GM23338 (cell line): ENCODE results near the gene SAMD10. TPM values are rescaled to one million over a fixed set of nuclear protein-coding genes. Genes with fewer than 3 reads are reported as not detected.

Source experiments
- ATAC-seq: fragments of 200-7000 bp; cut with Tn5 transposase; 3 replicates; pipeline ENCODE4 v1.9.1; 2020
- DNase-seq: peaks from one replicate; pipeline ENCODE4 v3.0.0-alpha.2; 2015; ENCODE audit warnings: low spot score
- H2AFZ ChIP-seq: fragments of 200-600 bp; sonication (generic); 2 replicates; pipeline ENCODE4 v1.8.0; 2016; ENCODE audit warnings: antibody characterized with exemption, mild to moderate bottlenecking, moderate library complexity
- H3F3A ChIP-seq: fragments of 200-600 bp; sonication (generic); replicated peaks from 2 replicates; pipeline ENCODE4 v1.8.0; 2017; ENCODE audit warnings: antibody characterized with exemption, mixed run types, low read depth
- H3K27ac ChIP-seq: fragments of 200-600 bp; sonication (generic); 2 replicates; pipeline ENCODE4 v1.6.1; 2016; ENCODE audit warnings: low read depth
- H3K27me3 ChIP-seq: fragments of 200-600 bp; sonication (generic); 2 replicates; pipeline ENCODE4 v1.8.0; 2016; ENCODE audit warnings: mild to moderate bottlenecking, mixed run types, moderate library complexity; ENCODE audit not compliant: insufficient read depth
- H3K36me3 ChIP-seq: fragments of 200-600 bp; sonication (generic); 2 replicates; pipeline ENCODE4 v1.8.0; 2016; ENCODE audit warnings: mild to moderate bottlenecking; ENCODE audit not compliant: insufficient read depth
- H3K4me1 ChIP-seq: fragments of 200-600 bp; sonication (generic); 2 replicates; pipeline ENCODE4 v1.8.0; 2016; ENCODE audit warnings: mild to moderate bottlenecking, moderate library complexity; ENCODE audit not compliant: insufficient read depth
- H3K4me2 ChIP-seq: fragments of 200-600 bp; sonication (generic); 2 replicates; pipeline ENCODE4 v1.7.1; 2017; ENCODE audit warnings: mixed run types
- H3K4me3 ChIP-seq: fragments of 200-600 bp; sonication (generic); 2 replicates; pipeline ENCODE4 v1.6.1; 2016; ENCODE audit warnings: mixed run types
- H3K79me2 ChIP-seq: fragments of 200-600 bp; sonication (generic); replicated peaks from 2 replicates; pipeline ENCODE4 v1.8.0; 2017; ENCODE audit warnings: mild to moderate bottlenecking; ENCODE audit not compliant: insufficient read depth
- H3K9me2 ChIP-seq: fragments of 200-600 bp; sonication (generic); 2 replicates; pipeline ENCODE4 v1.8.0; 2017; ENCODE audit not compliant: insufficient read depth
- H4K20me1 ChIP-seq: fragments of 200-600 bp; sonication (generic); replicated peaks from 2 replicates; pipeline ENCODE4 v1.8.0; 2017; ENCODE audit warnings: mild to moderate bottlenecking; ENCODE audit not compliant: insufficient read depth
- H3K27ac Mint-ChIP-seq: 2 replicates; pipeline ENCODE4 v1.8.0; 2020; ENCODE audit warnings: inconsistent platforms, mild to moderate bottlenecking, moderate library complexity, mixed read lengths
- H3K27me3 Mint-ChIP-seq: 3 replicates; pipeline ENCODE4 v1.8.0; 2022; ENCODE audit warnings: low read depth, mild to moderate bottlenecking, moderate library complexity, mixed read lengths, inconsistent platforms; ENCODE audit not compliant: insufficient read depth, poor library complexity
- H3K36me3 Mint-ChIP-seq: 3 replicates; pipeline ENCODE4 v1.8.0; 2021; ENCODE audit warnings: low read depth, mild to moderate bottlenecking, inconsistent platforms, moderate library complexity, mixed read lengths
- H3K4me1 Mint-ChIP-seq: 3 replicates; pipeline ENCODE4 v1.8.0; 2020; ENCODE audit warnings: mild to moderate bottlenecking, inconsistent platforms, mixed read lengths
- H3K4me3 Mint-ChIP-seq: 3 replicates; pipeline ENCODE4 v1.8.0; 2021; ENCODE audit warnings: moderate library complexity, mild to moderate bottlenecking, inconsistent platforms, mixed read lengths
- H3K9me3 Mint-ChIP-seq: 3 replicates; pipeline ENCODE4 v1.8.0; 2020; ENCODE audit warnings: moderate library complexity, mild to moderate bottlenecking, inconsistent platforms, mixed read lengths
- CREB1 ChIP-seq: fragments of 250-450 bp; sonication (Bioruptor Pico); IDR thresholded peaks from 2 replicates; pipeline ENCODE4 v1.5.0; 2020; ENCODE audit warnings: low read depth, mild to moderate bottlenecking, moderate library complexity
- CTCF ChIP-seq, 2 experiments: fragments of 200-600 bp in 1 of 2; sonication (generic) in 1 of 2; conservative IDR thresholded peaks; 2 replicates each; pipeline versions ENCODE4 v1.5.1 to v1.6.1; 2016 to 2017; ENCODE audit warnings: antibody characterized with exemption in 2 of 2, low read depth in 2 of 2, mild to moderate bottlenecking in 2 of 2, moderate library complexity in 1 of 2
- EZH2 ChIP-seq: fragments of 200-600 bp; sonication (generic); IDR thresholded peaks from one replicate; pipeline ENCODE4 v1.8.0; 2017; ENCODE audit warnings: antibody characterized with exemption, mild to moderate bottlenecking, low read depth; ENCODE audit not compliant: unreplicated experiment
- EZH2phosphoT487 ChIP-seq: fragments of 200-600 bp; sonication (generic); IDR thresholded peaks from one replicate; pipeline ENCODE4 v1.8.1; 2018; ENCODE audit warnings: antibody characterized with exemption; ENCODE audit not compliant: unreplicated experiment
- JUNB ChIP-seq: IDR thresholded peaks from one replicate; pipeline ENCODE4 v1.6.1; 2016; ENCODE audit warnings: antibody characterized with exemption; ENCODE audit not compliant: unreplicated experiment
- NANOG ChIP-seq: IDR thresholded peaks from 2 replicates; pipeline ENCODE4 v1.6.1; 2016; ENCODE audit warnings: antibody characterized with exemption, borderline replicate concordance
- POLR2AphosphoS5 ChIP-seq: IDR thresholded peaks from 2 replicates; pipeline ENCODE4 v1.6.1; 2016; ENCODE audit warnings: antibody characterized with exemption, low read depth
- STAT1 ChIP-seq: IDR thresholded peaks from one replicate; pipeline ENCODE4 v1.6.1; 2016; ENCODE audit warnings: antibody characterized with exemption; ENCODE audit not compliant: unreplicated experiment
- polyA plus RNA-seq: library from polyadenylated mRNA; unstranded; fragments of >200 nt; fragmentation: Nextera tagmentation; extraction: Ambion mirVana; gene quantifications from 2 replicates; pipeline ENCODE4 v1.2.1, GENCODE V29; 2016
- total RNA-seq: library from RNA; depleted of rRNA; stranded (reverse); fragments of >200 nt; shearing (Covaris generic); gene quantifications from 2 replicates; pipeline ENCODE4 v1.2.3, GENCODE V29; 2014
- TF ChIP-seq, protein P1 (sequence below): fragments of 250-450 bp; sonication (Bioruptor Pico); IDR thresholded peaks from 2 replicates; pipeline ENCODE4 v1.5.0; 2020; ENCODE audit warnings: mild to moderate bottlenecking, moderate library complexity
- TF ChIP-seq, protein P2 (sequence below): IDR thresholded peaks from 2 replicates; pipeline ENCODE4 v1.6.1; 2016; ENCODE audit warnings: antibody characterized with exemption

The SAMD10 gene
- total and polyA plus RNA-seq, 2 experiments from 2014 or later = 2.1 to 7.3 TPM

DNA sequence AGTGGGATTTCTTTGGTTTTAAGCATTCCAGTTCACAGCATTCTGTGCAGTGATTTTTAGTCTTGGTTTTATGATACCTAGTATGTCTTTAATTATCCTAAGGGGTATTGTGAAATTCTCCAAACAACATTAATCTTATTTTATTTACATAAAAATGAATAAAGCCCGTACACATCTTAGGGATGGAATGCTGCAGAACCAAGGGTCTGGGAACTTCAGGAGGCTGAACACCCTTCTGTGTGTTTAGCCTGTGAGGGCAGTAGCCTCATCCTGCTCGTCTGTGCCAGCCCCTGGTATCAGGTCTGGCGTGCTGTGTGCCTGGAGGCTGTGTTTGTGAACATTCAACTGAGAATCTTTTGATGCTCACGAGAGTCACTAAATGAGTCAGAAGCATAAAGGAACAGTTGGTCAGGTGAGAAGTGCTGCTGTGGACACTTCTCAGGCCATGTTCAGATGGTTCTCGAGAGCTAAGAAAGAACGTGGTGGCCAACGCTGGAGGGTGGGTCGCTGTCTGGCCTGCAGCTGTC lies 31.3 kb upstream of the SAMD10 start (continued):
- TF ChIP-seq, protein P1, sequence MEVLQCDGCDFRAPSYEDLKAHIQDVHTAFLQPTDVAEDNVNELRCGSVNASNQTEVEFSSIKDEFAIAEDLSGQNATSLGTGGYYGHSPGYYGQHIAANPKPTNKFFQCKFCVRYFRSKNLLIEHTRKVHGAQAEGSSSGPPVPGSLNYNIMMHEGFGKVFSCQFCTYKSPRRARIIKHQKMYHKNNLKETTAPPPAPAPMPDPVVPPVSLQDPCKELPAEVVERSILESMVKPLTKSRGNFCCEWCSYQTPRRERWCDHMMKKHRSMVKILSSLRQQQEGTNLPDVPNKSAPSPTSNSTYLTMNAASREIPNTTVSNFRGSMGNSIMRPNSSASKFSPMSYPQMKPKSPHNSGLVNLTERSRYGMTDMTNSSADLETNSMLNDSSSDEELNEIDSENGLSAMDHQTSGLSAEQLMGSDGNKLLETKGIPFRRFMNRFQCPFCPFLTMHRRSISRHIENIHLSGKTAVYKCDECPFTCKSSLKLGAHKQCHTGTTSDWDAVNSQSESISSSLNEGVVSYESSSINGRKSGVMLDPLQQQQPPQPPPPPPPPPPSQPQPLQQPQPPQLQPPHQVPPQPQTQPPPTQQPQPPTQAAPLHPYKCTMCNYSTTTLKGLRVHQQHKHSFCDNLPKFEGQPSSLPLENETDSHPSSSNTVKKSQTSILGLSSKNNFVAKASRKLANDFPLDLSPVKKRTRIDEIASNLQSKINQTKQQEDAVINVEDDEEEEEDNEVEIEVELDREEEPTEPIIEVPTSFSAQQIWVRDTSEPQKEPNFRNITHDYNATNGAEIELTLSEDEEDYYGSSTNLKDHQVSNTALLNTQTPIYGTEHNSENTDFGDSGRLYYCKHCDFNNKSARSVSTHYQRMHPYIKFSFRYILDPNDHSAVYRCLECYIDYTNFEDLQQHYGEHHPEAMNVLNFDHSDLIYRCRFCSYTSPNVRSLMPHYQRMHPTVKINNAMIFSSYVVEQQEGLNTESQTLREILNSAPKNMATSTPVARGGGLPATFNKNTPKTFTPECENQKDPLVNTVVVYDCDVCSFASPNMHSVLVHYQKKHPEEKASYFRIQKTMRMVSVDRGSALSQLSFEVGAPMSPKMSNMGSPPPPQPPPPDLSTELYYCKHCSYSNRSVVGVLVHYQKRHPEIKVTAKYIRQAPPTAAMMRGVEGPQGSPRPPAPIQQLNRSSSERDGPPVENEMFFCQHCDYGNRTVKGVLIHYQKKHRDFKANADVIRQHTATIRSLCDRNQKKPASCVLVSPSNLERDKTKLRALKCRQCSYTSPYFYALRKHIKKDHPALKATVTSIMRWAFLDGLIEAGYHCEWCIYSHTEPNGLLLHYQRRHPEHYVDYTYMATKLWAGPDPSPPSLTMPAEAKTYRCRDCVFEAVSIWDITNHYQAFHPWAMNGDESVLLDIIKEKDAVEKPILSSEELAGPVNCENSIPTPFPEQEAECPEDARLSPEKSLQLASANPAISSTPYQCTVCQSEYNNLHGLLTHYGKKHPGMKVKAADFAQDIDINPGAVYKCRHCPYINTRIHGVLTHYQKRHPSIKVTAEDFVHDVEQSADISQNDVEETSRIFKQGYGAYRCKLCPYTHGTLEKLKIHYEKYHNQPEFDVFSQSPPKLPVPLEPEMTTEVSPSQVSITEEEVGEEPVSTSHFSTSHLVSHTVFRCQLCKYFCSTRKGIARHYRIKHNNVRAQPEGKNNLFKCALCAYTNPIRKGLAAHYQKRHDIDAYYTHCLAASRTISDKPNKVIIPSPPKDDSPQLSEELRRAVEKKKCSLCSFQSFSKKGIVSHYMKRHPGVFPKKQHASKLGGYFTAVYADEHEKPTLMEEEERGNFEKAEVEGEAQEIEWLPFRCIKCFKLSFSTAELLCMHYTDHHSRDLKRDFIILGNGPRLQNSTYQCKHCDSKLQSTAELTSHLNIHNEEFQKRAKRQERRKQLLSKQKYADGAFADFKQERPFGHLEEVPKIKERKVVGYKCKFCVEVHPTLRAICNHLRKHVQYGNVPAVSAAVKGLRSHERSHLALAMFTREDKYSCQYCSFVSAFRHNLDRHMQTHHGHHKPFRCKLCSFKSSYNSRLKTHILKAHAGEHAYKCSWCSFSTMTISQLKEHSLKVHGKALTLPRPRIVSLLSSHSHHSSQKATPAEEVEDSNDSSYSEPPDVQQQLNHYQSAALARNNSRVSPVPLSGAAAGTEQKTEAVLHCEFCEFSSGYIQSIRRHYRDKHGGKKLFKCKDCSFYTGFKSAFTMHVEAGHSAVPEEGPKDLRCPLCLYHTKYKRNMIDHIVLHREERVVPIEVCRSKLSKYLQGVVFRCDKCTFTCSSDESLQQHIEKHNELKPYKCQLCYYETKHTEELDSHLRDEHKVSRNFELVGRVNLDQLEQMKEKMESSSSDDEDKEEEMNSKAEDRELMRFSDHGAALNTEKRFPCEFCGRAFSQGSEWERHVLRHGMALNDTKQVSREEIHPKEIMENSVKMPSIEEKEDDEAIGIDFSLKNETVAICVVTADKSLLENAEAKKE = no peak
- TF ChIP-seq EZH2phosphoT487 (no peak), NANOG (no peak)

DNA sequence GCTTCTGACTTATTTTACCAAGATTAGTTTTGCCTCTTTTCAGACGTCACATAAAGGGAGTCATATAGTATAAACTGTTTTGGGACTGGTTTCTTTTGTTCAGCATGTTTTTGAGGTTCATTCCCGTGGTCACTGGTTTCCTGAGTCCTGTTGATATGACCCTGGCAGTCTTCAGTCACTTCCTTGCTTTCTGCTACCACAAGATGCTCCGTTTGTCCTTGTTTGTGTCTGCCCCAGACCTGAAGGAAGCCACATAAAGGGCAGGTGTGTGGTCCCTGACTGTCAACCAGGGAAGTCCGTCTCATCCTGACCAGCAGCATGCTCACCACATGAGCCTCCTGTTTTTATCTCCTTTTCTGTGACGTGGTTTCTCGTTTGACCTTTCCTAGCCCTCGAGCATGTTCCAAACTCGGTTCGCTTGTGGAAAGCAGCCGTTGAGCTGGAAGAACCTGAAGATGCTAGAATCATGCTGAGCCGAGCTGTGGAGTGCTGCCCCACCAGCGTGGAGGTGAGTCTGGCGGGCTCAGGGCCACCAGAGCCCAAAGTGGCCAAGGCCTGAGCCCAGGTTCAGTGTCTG lies 30.5 kb upstream of the SAMD10 start:
- H3K36me3 ChIP-seq = peaks cover 31% of the 10 kb centered on the region
- H3K27me3 Mint-ChIP-seq = no peaks in the 10 kb centered on the region
- H3K27ac Mint-ChIP-seq = no peak overlapping the region
- no peak for DNase-seq
- H3K4me1 Mint-ChIP-seq = no peaks in the 10 kb centered on the region
- no peak overlapping the region for H3K27ac ChIP-seq
- 0 out of 2 replicates have a peak, but pooled peaks cover 11% of the 10 kb centered on the region for H3F3A ChIP-seq
- H3K4me3 ChIP-seq = no peak overlapping the region
- H3K9me3 Mint-ChIP-seq = no peaks in the 10 kb centered on the region
- no peaks in the 10 kb centered on the region for H3K9me2 ChIP-seq
- H3K79me2 ChIP-seq = peaks cover 15% of the 10 kb centered on the region
- no peak overlapping the region for H3K4me3 Mint-ChIP-seq
- no peak overlapping the region for H3K4me2 ChIP-seq
- H3K36me3 Mint-ChIP-seq = peaks cover 67% of the 10 kb centered on the region
- H3K27me3 ChIP-seq = no peaks in the 10 kb centered on the region
- no peak for ATAC-seq
- H2AFZ ChIP-seq = no peak overlapping the region
- H3K4me1 ChIP-seq = no peaks in the 10 kb centered on the region
- peaks cover 12% of the 10 kb centered on the region for H4K20me1 ChIP-seq
- TF ChIP-seq EZH2 (no peak), CTCF (conservative IDR thresholded peaks at IDR 0.05; ENCODE audit: low read depth in 2 of 2) (no peak), JUNB (no peak), CREB1 (CRISPR knock-in tag) (no peak), NANOG (no peak), STAT1 (no peak), POLR2AphosphoS5 (no peak)
- TF ChIP-seq, protein P2, sequence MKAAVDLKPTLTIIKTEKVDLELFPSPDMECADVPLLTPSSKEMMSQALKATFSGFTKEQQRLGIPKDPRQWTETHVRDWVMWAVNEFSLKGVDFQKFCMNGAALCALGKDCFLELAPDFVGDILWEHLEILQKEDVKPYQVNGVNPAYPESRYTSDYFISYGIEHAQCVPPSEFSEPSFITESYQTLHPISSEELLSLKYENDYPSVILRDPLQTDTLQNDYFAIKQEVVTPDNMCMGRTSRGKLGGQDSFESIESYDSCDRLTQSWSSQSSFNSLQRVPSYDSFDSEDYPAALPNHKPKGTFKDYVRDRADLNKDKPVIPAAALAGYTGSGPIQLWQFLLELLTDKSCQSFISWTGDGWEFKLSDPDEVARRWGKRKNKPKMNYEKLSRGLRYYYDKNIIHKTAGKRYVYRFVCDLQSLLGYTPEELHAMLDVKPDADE = no peak
